SJCRH30 (cell line): ENCODE measurements around the gene CCL2. TPM values are rescaled to one million over a fixed set of nuclear protein-coding genes. Genes with fewer than 3 reads are reported as not detected.

Source experiments
- DNase-seq, 2 experiments: peaks; one replicate each; pipeline ENCODE4 v3.0.0-alpha.2; 2015 to 2020
- H3K27ac ChIP-seq: fragments of 250-450 bp; sonication (Bioruptor Pico); 2 replicates; pipeline ENCODE4 v1.5.1; 2020; ENCODE audit warnings: mild to moderate bottlenecking, moderate library complexity
- H3K27me3 ChIP-seq: fragments of 250-450 bp; sonication (Bioruptor Pico); 2 replicates; pipeline ENCODE4 v1.5.1; 2020; ENCODE audit warnings: mild to moderate bottlenecking, moderate library complexity
- H3K36me3 ChIP-seq: fragments of 250-450 bp; sonication (Bioruptor Pico); 2 replicates; pipeline ENCODE4 v1.5.1; 2020; ENCODE audit warnings: mild to moderate bottlenecking, moderate library complexity
- H3K4me1 ChIP-seq: fragments of 250-450 bp; sonication (Bioruptor Pico); 2 replicates; pipeline ENCODE4 v1.5.1; 2020; ENCODE audit warnings: mild to moderate bottlenecking, moderate library complexity
- H3K4me3 ChIP-seq: fragments of 250-450 bp; sonication (Bioruptor Pico); 2 replicates; pipeline ENCODE4 v1.5.1; 2020; ENCODE audit warnings: mild to moderate bottlenecking, moderate library complexity
- H3K9me3 ChIP-seq: fragments of 250-450 bp; sonication (Bioruptor Pico); replicated peaks from 2 replicates; pipeline ENCODE4 v1.5.1; 2020; ENCODE audit warnings: mild to moderate bottlenecking, moderate library complexity
- total RNA-seq: library from RNA; depleted of rRNA; stranded (reverse); fragments of >200 nt; shearing (Covaris generic); gene quantifications from 2 replicates; pipeline ENCODE4 v1.2.3, GENCODE V29; 2014

The CCL2 gene
- total RNA-seq, 1 experiment from 2014 or later = 6.7 TPM

GRCh38 chr17:34227707-34228106, 27.4 kb upstream of the CCL2 start:
- H3K27me3 ChIP-seq = peaks cover 5% of the 10 kb centered on the region; the same call in 1 of the 2 replicates
- no peak for DNase-seq
- H3K4me3 ChIP-seq = no peak overlapping the region

DNA sequence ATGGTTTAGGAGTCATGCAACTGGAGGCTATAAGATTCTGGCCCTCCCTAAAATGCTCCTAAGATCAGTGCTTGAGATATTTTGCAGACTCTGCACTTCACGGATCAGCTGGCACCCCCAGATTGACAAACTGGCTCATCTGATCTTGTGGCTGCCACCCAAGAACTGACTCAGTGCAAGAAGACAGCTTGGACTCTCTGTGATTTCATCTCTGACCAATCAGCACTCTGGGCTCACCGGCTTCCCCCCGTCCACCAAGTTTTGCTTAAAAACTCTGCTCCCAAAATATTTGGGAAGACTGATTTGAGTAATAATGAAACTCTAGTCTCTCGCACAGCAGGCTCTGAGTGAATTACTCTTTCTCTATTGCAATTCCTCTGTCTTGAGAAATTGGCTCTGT, 26.3 kb upstream of the CCL2 start:
- peaks cover 3% of the 10 kb centered on the region; the same call in 1 of the 2 replicates for H3K27me3 ChIP-seq
- no peak overlapping the region for H3K4me3 ChIP-seq
- H3K4me1 ChIP-seq = peaks cover 16% of the 10 kb centered on the region
- H3K36me3 ChIP-seq = no peaks in the 10 kb centered on the region
- no peak overlapping the region for H3K27ac ChIP-seq
- no peaks in the 10 kb centered on the region; the same call in none of the 2 replicates for H3K9me3 ChIP-seq
- no peak for DNase-seq

More at GRCh38 chr17:34227707-34228106, 27.4 kb upstream of the CCL2 start:
- Histone ChIP-seq H3K9me3 (no peaks in the 10 kb centered on the region; the same call in none of the 2 replicates), H3K27ac (no peak overlapping the region), H3K4me1 (peaks cover 14% of the 10 kb centered on the region), H3K36me3 (no peaks in the 10 kb centered on the region)

- no peak for DNase-seq
- Histone ChIP-seq H3K36me3 (no peaks in the 10 kb centered on the region), H3K27me3 (no peaks in the 10 kb centered on the region), H3K27ac (no peak overlapping the region), H3K4me1 (peaks cover 32% of the 10 kb centered on the region), H3K4me3 (no peak overlapping the region), H3K9me3 (no peaks in the 10 kb centered on the region; the same call in none of the 2 replicates)
Observed at GRCh38 chr17:34230342-34230741, 24.7 kb upstream of the CCL2 start.

- no peaks in the 10 kb centered on the region for H3K36me3 ChIP-seq
- H3K4me3 ChIP-seq = no peak overlapping the region
- H3K9me3 ChIP-seq = no peaks in the 10 kb centered on the region; the same call in none of the 2 replicates
- peaks cover 56% of the 10 kb centered on the region for H3K4me1 ChIP-seq
- no peak overlapping the region for H3K27ac ChIP-seq
- DNase-seq = no peak
- H3K27me3 ChIP-seq = no peaks in the 10 kb centered on the region
Observed at GRCh38 chr17:34234616-34235015, 20.5 kb upstream of the CCL2 start.

DNA sequence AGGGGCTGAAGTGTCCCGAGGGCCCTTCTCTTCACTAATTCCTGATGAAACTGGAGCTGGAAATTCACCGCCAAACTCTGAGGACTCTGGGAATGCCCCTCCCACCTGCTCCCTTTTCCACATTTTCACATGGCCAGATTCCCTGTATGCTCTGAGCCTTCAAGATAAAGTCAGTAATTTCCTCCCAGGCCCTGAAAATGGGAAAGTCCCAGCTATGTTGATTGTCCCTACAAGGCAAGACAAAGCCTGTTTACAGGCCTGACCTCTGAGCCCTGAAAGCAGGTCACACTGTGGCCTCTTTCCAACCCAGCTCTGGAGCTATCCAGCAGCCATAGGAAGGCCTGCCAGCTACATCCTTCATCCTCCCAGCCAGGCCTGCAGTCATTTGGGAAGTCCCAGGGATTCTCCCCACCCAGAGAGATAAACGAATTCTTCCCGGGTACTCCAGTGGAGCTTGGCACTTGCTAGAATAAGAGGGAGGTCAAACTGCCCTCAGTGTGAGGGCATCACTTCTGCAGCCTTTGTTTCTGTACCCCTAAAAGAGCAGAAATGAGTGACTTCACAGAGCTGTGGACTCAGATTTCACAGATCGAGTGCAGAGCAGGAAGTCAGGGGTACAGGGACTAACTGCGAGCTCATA, 19.6 kb upstream of the CCL2 start:
- H3K27ac ChIP-seq = no peak overlapping the region
- no peaks in the 10 kb centered on the region; the same call in 1 of the 2 replicates for H3K9me3 ChIP-seq
- H3K4me3 ChIP-seq = no peak overlapping the region
- peaks cover 64% of the 10 kb centered on the region for H3K4me1 ChIP-seq
- DNase-seq = peak; percentile 19 to 53
- H3K36me3 ChIP-seq = no peaks in the 10 kb centered on the region
- H3K27me3 ChIP-seq = no peaks in the 10 kb centered on the region

- Histone ChIP-seq H3K4me3 (no peak overlapping the region), H3K27ac (no peak overlapping the region), H3K36me3 (no peaks in the 10 kb centered on the region), H3K27me3 (no peaks in the 10 kb centered on the region), H3K4me1 (peaks cover 73% of the 10 kb centered on the region), H3K9me3 (no peaks in the 10 kb centered on the region)
- no peak for DNase-seq
Observed at GRCh38 chr17:34236281-34236892, 18.7 kb upstream of the CCL2 start.

DNA sequence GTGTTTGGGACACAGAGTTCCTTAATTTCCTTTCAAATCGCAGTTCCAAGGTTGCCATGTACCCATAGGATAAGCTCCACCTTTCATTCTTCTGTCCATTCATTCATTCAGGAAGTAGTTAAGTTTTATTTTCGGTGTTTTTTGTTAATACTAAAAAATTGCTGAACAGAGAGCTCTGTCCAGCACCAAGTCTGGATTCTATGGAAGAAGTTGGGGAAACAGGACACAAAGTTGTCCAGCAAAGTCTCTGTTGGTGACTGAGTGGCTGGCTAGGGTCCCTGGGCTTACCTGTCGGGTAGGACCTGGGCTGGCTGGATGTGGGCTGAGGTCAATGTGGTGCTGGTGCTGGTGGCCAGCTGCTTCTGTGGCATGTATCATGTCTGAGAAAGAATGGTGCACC, 17.6 kb upstream of the CCL2 start:
- H3K27ac ChIP-seq = no peak overlapping the region

GRCh38 chr17:34241062-34241461, 14.0 kb upstream of the CCL2 start:
- H3K27ac ChIP-seq = 0 out of 2 replicates have a peak overlapping the region, but pooled peaks have one; percentile 2
- no peaks in the 10 kb centered on the region for H3K27me3 ChIP-seq
- peaks cover 68% of the 10 kb centered on the region for H3K4me1 ChIP-seq
- H3K36me3 ChIP-seq = no peaks in the 10 kb centered on the region
- DNase-seq = peak; percentile 61 to 77
- no peak overlapping the region for H3K4me3 ChIP-seq
- no peaks in the 10 kb centered on the region for H3K9me3 ChIP-seq

More for the DNA sequence above, 17.6 kb upstream of the CCL2 start:
- Histone ChIP-seq H3K4me1 (peaks cover 84% of the 10 kb centered on the region), H3K9me3 (no peaks in the 10 kb centered on the region), H3K36me3 (no peaks in the 10 kb centered on the region), H3K4me3 (no peak overlapping the region), H3K27me3 (no peaks in the 10 kb centered on the region)
- DNase-seq = no peak

- H3K4me3 ChIP-seq = no peak overlapping the region
- DNase-seq = no peak
- H3K27me3 ChIP-seq = no peaks in the 10 kb centered on the region
- H3K4me1 ChIP-seq = peaks cover 52% of the 10 kb centered on the region
- H3K36me3 ChIP-seq = no peaks in the 10 kb centered on the region
- H3K27ac ChIP-seq = no peak overlapping the region
- H3K9me3 ChIP-seq = no peaks in the 10 kb centered on the region
Observed at GRCh38 chr17:34242587-34243363, 12.3 kb upstream of the CCL2 start.

DNA sequence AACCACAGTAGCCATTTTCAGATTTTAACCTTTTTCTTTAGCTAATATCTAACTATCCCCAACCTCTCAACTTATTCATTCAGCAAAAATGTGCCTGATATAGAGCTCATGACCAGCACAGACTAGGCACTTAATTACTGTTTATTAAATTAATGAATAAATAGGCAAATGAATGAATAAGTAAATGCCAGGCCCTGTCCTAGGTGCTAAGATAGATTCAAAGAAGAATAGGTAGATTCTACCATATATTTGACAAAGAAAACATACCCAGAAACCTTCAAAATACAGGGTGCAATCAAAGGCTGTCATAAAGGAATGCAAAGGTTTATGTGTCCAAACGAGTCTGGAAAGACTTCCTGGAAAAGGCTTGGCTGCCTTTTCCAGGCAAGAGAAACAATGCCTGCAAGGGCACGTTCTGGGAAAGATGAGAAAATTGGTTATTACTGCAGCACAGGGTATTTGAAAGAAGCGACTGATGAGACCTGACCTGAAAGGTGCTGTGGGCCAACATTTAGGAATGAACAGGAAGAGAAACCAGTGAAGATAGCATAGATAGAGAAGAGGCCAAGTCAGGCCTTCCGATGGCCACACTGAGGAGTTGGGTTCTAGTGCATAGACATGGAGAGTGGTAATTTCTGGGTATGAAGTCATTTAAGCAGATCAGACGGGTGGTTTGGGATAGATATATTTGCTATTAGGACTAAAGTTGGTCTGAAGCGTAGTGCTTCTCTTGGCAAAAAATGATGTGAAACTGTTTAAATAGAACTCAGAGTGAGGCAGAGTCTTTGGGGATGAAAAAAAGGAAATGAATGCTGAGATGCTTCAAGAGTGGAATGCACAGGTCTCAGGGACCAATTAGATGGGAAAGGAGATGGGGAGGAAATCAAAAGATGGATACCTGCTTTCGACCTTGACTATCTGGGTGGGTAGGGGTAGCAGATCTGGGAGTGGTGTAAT, 11.4 kb upstream of the CCL2 start:
- H3K27me3 ChIP-seq = no peaks in the 10 kb centered on the region
- H3K4me1 ChIP-seq = peaks cover 43% of the 10 kb centered on the region
- H3K9me3 ChIP-seq = no peaks in the 10 kb centered on the region
- no peak for DNase-seq
- no peaks in the 10 kb centered on the region for H3K36me3 ChIP-seq
- no peak overlapping the region for H3K27ac ChIP-seq
- H3K4me3 ChIP-seq = no peak overlapping the region

GRCh38 chr17:34245351-34245905, 9.7 kb upstream of the CCL2 start:
- Histone ChIP-seq H3K36me3 (no peaks in the 10 kb centered on the region), H3K27ac (no peak overlapping the region), H3K9me3 (no peaks in the 10 kb centered on the region), H3K4me1 (peaks cover 31% of the 10 kb centered on the region), H3K4me3 (no peak overlapping the region), H3K27me3 (no peaks in the 10 kb centered on the region)
- DNase-seq = no peak

GRCh38 chr17:34246446-34246845, 8.6 kb upstream of the CCL2 start:
- H3K4me3 ChIP-seq = no peak overlapping the region
- no peak for DNase-seq
- no peaks in the 10 kb centered on the region for H3K36me3 ChIP-seq
- H3K27ac ChIP-seq = no peak overlapping the region
- H3K9me3 ChIP-seq = no peaks in the 10 kb centered on the region
- no peaks in the 10 kb centered on the region for H3K27me3 ChIP-seq
- H3K4me1 ChIP-seq = peaks cover 31% of the 10 kb centered on the region

DNA sequence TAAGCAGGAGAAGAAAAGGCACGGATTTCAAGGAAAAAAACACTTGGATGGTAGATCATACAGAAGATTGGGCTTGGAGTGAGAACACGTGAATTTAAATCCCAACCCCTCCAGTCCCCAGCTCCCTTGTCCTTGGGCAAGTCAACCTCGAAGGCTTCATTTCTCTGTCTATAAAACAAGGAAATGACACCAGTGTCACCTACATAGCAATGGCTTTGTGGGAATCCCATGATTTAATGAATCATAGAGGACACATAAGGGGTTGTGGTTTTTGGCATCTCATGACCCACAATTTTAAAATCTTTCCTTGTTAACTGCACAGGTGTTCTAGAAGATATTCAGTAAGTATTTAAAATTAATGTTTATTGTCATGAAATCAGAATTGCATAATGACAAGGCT, 8.2 kb upstream of the CCL2 start:
- Histone ChIP-seq H3K4me3 (no peak overlapping the region), H3K4me1 (peaks cover 29% of the 10 kb centered on the region), H3K27ac (no peak overlapping the region), H3K36me3 (no peaks in the 10 kb centered on the region), H3K9me3 (no peaks in the 10 kb centered on the region), H3K27me3 (no peaks in the 10 kb centered on the region)
- DNase-seq = no peak

DNA sequence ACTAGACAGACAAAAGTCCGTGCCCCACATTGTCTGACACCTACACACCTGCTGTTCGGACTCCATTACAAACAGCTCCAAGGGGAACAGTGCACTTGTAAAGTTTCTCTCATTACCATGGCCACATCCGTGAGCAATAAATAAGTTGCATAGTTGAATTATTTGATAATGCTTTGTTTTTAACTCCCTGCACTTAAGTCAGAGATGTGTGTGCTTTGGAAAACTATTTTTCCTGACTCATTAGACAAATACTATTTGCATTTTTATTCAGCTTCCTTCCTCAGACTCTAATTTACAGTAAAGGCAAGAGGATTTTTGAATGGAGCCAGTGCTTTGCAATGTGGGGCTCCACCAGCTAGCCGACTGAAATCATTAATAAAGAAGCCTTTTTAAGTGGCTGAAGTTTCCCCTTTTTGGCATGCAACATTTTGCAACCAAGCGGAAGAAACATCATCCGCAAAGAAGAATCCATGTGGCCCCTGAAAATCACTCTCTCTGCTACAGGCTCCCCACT, 6.5 kb upstream of the CCL2 start:
- DNase-seq = no peak
- Histone ChIP-seq H3K27me3 (no peaks in the 10 kb centered on the region), H3K4me3 (no peak overlapping the region), H3K4me1 (peaks cover 26% of the 10 kb centered on the region), H3K36me3 (no peaks in the 10 kb centered on the region), H3K27ac (no peak overlapping the region), H3K9me3 (no peaks in the 10 kb centered on the region)
